Large intestine (tissue), 3 donors: Measurements from ENCODE around the gene CREM. TPM values are rescaled to one million over a fixed set of nuclear protein-coding genes. Genes with fewer than 3 reads are reported as not detected.

ENCODE experiments used
- DNase-seq, 2 donors: peaks; one replicate each; pipeline versions ENCODE4 v3.0.0 to v3.0.0-alpha.2; 2013
- H3K27ac ChIP-seq: one replicate; pipeline ENCODE4 v1.5.1; 2013; ENCODE audit warnings: low read length
- H3K27me3 ChIP-seq: 2 replicates; pipeline ENCODE4 v1.6.1; 2013; ENCODE audit warnings: low read length; ENCODE audit not compliant: control insufficient read depth, insufficient read depth
- H3K36me3 ChIP-seq: 2 replicates; pipeline ENCODE4 v1.6.1; 2013; ENCODE audit warnings: low read length; ENCODE audit not compliant: control insufficient read depth, insufficient read depth
- H3K4me1 ChIP-seq: one replicate; pipeline ENCODE4 v1.6.1; 2013; ENCODE audit warnings: low read length; ENCODE audit not compliant: control insufficient read depth, insufficient read depth
- H3K4me3 ChIP-seq: one replicate; pipeline ENCODE4 v1.5.1; 2013; ENCODE audit warnings: low read length
- H3K9me3 ChIP-seq: one replicate; pipeline ENCODE4 v1.6.1; 2013; ENCODE audit warnings: mild to moderate bottlenecking, low read depth, low read length, moderate library complexity; ENCODE audit not compliant: control insufficient read depth
- WGBS: methylation state at CpG from one replicate; pipeline ENCODE4 v1.1.5; 2013; ENCODE audit warnings: low lambda C conversion rate; ENCODE audit not compliant: insufficient coverage; 5-methylcytosine and 5-hydroxymethylcytosine counted together
- polyA plus RNA-seq: library from polyadenylated mRNA; unstranded; fragments of 120-200 nt; gene quantifications from one replicate; pipeline ENCODE4 v1.2.1, GENCODE V29; 2013

The CREM gene
- polyA plus RNA-seq, 1 donor, result 24.2 TPM

DNA sequence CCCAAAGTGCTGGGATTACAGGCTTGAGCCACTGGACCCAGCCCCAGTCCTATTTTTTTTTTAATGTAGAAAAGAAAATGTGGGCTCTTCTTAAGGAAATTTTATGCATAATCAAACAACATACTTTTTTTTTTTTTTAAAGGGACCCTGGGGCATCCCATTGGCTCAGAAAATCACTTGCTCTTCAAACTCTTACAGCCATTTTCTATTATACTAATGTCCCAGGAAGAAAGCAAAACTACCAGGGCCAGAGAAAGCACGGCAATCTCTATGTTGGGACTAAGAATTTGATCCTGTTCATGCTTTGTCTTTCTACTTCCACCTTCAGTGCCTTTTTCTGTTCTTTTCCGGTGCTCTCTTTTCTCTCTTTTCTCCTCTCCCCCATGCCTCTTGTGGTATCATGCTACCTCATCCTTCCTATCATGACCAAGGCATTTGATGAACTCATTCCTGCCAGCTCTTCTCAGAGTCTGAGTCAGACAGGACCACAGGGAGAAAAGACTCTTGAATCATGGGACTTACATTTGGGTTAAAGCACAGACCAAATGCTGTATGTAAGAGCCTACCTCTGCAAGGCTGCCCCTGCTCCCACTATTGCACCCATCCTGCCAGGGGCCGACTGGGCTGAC lies 133.2 kb downstream of the CREM start:
- H3K27me3 ChIP-seq, result no peaks in the 10 kb centered on the region
- no peak overlapping the region for H3K4me3 ChIP-seq
- no peaks in the 10 kb centered on the region for H3K36me3 ChIP-seq
- no peaks in the 10 kb centered on the region for H3K4me1 ChIP-seq
- no peak for DNase-seq
- H3K9me3 ChIP-seq, result peaks cover 5% of the 10 kb centered on the region
- WGBS, result 73% methylated on average over 2 of the region's 3 CpGs
- no peak overlapping the region for H3K27ac ChIP-seq

DNA sequence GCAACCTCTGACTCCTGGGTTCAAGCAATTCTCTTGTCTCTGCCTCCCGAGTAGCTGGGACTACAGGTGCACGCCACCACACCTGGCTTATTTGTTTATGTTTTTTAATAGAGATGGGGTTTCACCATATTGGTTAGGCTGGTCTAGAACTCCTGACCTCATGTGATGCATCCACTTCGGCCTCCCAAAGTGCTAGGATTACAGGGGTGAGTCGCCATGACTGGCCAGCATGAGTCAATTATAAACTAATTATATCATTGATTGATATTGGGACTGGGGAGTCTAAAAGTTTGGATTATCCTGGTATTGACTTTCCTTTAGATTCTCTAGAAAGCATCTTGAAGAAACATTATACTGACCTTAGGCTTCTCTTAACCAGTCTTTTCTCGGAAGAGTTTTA lies 135.8 kb downstream of the CREM start:
- Histone ChIP-seq H3K9me3 (no peaks in the 10 kb centered on the region), H3K27ac (no peak overlapping the region), H3K4me1 (peaks cover 6% of the 10 kb centered on the region), H3K4me3 (no peak overlapping the region), H3K27me3 (no peaks in the 10 kb centered on the region), H3K36me3 (no peaks in the 10 kb centered on the region)
- 100% methylated on average over 1 of the region's 5 CpGs for WGBS
- no peak for DNase-seq

Other genes starting within 250 kb of the CREM start
- 34.6 TPM for gene CUL2, start 36.5 kb upstream of the CREM start, polyA plus RNA-seq
- gene CCNY, start 209.7 kb downstream of the CREM start, polyA plus RNA-seq, result 55.2 TPM